ENCODE results near the gene NECAP2. TPM values are rescaled to one million over a fixed set of nuclear protein-coding genes. Genes with fewer than 3 reads are reported as not detected.

The NECAP2 gene, protein sequence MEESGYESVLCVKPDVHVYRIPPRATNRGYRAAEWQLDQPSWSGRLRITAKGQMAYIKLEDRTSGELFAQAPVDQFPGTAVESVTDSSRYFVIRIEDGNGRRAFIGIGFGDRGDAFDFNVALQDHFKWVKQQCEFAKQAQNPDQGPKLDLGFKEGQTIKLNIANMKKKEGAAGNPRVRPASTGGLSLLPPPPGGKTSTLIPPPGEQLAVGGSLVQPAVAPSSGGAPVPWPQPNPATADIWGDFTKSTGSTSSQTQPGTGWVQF
- total RNA-seq (10 to 100 TPM; 27.4 to 41.8 TPM), polyA plus RNA-seq (10 to 100 TPM; 21.8 to 25.0 TPM)

DNA sequence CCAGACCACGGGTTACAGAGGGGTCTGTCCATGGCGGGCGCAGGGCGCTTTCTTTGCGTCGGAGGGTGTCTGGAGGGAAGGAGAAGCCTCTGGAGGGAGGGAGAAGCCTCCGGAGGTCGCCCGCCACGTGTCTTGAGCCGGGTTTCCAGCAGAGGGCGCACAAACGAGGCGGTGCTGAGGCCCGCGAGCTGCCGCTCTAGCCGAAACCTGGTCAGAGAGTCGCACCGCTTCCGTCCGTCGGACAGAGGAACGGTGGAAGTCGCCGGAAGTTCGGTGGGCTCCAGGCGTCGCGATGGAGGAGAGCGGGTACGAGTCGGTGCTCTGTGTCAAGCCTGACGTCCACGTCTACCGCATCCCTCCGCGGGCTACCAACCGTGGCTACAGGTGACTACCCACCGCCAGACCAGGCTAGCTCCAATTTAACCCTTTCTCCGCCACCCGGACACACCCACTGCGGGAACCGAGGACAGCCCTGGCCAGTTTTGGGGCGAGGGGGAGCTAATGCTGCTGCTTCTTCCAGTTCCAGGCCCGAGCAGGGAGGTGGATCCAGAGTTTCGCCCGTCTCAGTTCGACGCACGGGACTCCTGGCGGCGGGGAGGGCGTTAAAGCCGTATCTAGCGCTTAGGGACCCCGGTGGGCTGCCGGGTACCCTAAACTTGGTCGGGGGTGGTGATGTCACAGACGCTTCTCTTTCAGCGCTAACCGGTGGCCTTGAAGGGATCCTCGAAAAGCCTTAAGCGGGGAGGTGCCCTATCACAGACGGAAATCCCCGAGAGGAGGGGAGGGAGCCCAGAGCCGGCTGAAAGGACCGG lies at the start of gene NECAP2:
TSS of gene NECAP2 (plus strand) at position 255 of the 812 bp plus-strand sequence. CDS start at position 293, 38 bp downstream.
- H3K36me3 ChIP-seq (ENCODE audit: control insufficient read depth in 4 of 4, insufficient read depth in 3 of 4, low read depth in 1 of 4, low read length in 3 of 4): peaks cover 3 to 7% (median 5%) of the 10 kb centered on the region in 4 donors
- WGBS: under 1% methylated on average over 68 of the region's 68 CpGs
- peak within 1 kb of the TSS; percentile 63 to 73 for H3K27ac ChIP-seq (ENCODE audit: low read depth in 1 of 2, low read length in 2 of 2)
- H3K27me3 ChIP-seq (ENCODE audit: control insufficient read depth in 4 of 4, insufficient read depth in 4 of 4, low read length in 3 of 4): no peaks in the 10 kb centered on the region
- DNase-seq (ENCODE audit: low spot score): peak; percentile 97
- no peaks in the 10 kb centered on the region for H3K9me3 ChIP-seq (ENCODE audit: control insufficient read depth in 4 of 4, low read length in 3 of 4)
- TF ChIP-seq REST (IDR thresholded peaks at IDR 0.05) (no peak), TAF1 (conservative IDR thresholded peaks at IDR 0.05) (no peak), GABPA (IDR thresholded peaks at IDR 0.05 in 1 of 2, conservative IDR thresholded peaks at IDR 0.05 in 1 of 2) (peak; percentile 72 to 92), HNF4G (IDR thresholded peaks at IDR 0.05) (no peak), RXRA (IDR thresholded peaks at IDR 0.05) (peak; percentile 21 to 55), YY1 (IDR thresholded peaks at IDR 0.05) (peak; percentile 79), JUND (IDR thresholded peaks at IDR 0.05) (no peak), HNF4A (conservative IDR thresholded peaks at IDR 0.05) (no peak), SP1 (IDR thresholded peaks at IDR 0.05) (peak; percentile 30), EGR1 (IDR thresholded peaks at IDR 0.05; ENCODE audit: low read depth in 2 of 2) (no peak), FOXA1 (IDR thresholded peaks at IDR 0.05) (no peak), FOXA2 (IDR thresholded peaks at IDR 0.05) (no peak), RAD21 (IDR thresholded peaks at IDR 0.05) (peak; percentile 75 to 85), NR2F2 (IDR thresholded peaks at IDR 0.05) (peak; percentile 52)
- TF ChIP-seq, protein P1, sequence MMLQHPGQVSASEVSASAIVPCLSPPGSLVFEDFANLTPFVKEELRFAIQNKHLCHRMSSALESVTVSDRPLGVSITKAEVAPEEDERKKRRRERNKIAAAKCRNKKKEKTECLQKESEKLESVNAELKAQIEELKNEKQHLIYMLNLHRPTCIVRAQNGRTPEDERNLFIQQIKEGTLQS (IDR thresholded peaks at IDR 0.05): no peak
- TF ChIP-seq, protein P2, sequence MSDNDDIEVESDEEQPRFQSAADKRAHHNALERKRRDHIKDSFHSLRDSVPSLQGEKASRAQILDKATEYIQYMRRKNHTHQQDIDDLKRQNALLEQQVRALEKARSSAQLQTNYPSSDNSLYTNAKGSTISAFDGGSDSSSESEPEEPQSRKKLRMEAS (IDR thresholded peaks at IDR 0.05): peak; percentile 100
- TF ChIP-seq, protein P3, sequence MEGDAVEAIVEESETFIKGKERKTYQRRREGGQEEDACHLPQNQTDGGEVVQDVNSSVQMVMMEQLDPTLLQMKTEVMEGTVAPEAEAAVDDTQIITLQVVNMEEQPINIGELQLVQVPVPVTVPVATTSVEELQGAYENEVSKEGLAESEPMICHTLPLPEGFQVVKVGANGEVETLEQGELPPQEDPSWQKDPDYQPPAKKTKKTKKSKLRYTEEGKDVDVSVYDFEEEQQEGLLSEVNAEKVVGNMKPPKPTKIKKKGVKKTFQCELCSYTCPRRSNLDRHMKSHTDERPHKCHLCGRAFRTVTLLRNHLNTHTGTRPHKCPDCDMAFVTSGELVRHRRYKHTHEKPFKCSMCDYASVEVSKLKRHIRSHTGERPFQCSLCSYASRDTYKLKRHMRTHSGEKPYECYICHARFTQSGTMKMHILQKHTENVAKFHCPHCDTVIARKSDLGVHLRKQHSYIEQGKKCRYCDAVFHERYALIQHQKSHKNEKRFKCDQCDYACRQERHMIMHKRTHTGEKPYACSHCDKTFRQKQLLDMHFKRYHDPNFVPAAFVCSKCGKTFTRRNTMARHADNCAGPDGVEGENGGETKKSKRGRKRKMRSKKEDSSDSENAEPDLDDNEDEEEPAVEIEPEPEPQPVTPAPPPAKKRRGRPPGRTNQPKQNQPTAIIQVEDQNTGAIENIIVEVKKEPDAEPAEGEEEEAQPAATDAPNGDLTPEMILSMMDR (IDR thresholded peaks at IDR 0.05; ENCODE audit: low read depth, low read length, missing input control): peak; percentile 74
- TF ChIP-seq, protein P4, sequence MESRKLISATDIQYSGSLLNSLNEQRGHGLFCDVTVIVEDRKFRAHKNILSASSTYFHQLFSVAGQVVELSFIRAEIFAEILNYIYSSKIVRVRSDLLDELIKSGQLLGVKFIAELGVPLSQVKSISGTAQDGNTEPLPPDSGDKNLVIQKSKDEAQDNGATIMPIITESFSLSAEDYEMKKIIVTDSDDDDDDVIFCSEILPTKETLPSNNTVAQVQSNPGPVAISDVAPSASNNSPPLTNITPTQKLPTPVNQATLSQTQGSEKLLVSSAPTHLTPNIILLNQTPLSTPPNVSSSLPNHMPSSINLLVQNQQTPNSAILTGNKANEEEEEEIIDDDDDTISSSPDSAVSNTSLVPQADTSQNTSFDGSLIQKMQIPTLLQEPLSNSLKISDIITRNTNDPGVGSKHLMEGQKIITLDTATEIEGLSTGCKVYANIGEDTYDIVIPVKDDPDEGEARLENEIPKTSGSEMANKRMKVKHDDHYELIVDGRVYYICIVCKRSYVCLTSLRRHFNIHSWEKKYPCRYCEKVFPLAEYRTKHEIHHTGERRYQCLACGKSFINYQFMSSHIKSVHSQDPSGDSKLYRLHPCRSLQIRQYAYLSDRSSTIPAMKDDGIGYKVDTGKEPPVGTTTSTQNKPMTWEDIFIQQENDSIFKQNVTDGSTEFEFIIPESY (IDR thresholded peaks at IDR 0.05): no peak
- H3K4me3 ChIP-seq (ENCODE audit: low read depth in 1 of 3, low read length in 3 of 3): peak within 1 kb of the TSS; percentile 73 to 97 (median 92)
- H3K9ac ChIP-seq (ENCODE audit: low read depth in 1 of 2, low read length in 2 of 2): peak within 1 kb of the TSS; percentile 54 to 57
- H3K4me1 ChIP-seq (ENCODE audit: control insufficient read depth in 4 of 4, insufficient read depth in 4 of 4, low read length in 3 of 4): peaks cover 3 to 27% (median 13%) of the 10 kb centered on the region in 4 donors
